HEK293 (cell line): ENCODE measurements around the gene ARHGAP10.

Source experiments
- CTCF ChIA-PET: fragments of 350-600 bp; formaldehyde crosslinking; extraction: SDS; loops from one replicate; lab custom pipeline; 2021; ENCODE audit warnings: antibody characterized with exemption; lab: Yijun Ruan, JAX
- POLR2A ChIA-PET: fragments of 300-600 bp; formaldehyde crosslinking; extraction: SDS; loops from one replicate; lab custom pipeline; 2020; ENCODE audit warnings: antibody characterized with exemption, inconsistent platforms; lab: Yijun Ruan, JAX
- H3K27ac ChIP-seq: fragments of 200-500 bp; sonication (Bioruptor generic); 2 replicates; pipeline ENCODE4 v1.5.1; 2014; ENCODE audit warnings: low read depth, low read length, control low read depth, inconsistent platforms; ENCODE audit errors: extremely low read depth
- H3K36me3 ChIP-seq, 2 experiments: fragments of 200-500 bp in 1 of 2; sonication (Bioruptor generic) in 1 of 2; 1 replicate in 1 of 2; 2 replicates in 1 of 2; pipeline ENCODE4 v1.5.1; 2014 to 2017; ENCODE audit warnings: inconsistent platforms in 2 of 2, low read length in 2 of 2; ENCODE audit not compliant: control insufficient read depth in 2 of 2, insufficient read depth in 1 of 2
- H3K4me1 ChIP-seq: fragments of 200-500 bp; sonication (Bioruptor generic); 2 replicates; pipeline ENCODE4 v1.5.1; 2014; ENCODE audit warnings: mild to moderate bottlenecking, low read length, inconsistent platforms; ENCODE audit not compliant: control insufficient read depth, insufficient read depth
- H3K4me3 ChIP-seq: 2 replicates; pipeline ENCODE4 v1.5.1; 2011; ENCODE audit warnings: low read depth, mild to moderate bottlenecking, control low read depth, low read length, moderate library complexity
- H3K9me3 ChIP-seq: fragments of 200-500 bp; sonication (Bioruptor generic); 2 replicates; pipeline ENCODE4 v1.5.1; 2014; ENCODE audit warnings: low read depth, low read length, inconsistent platforms; ENCODE audit not compliant: control insufficient read depth, insufficient read depth
- BCL11B ChIP-seq: fragments of 450-650 bp; formaldehyde crosslinking; IDR thresholded peaks from 2 replicates; pipeline ENCODE4 v1.5.1; 2016; ENCODE audit warnings: low read depth, missing biosample characterization, missing genetic modification characterization
- GLIS2 ChIP-seq: fragments of 450-650 bp; formaldehyde crosslinking; IDR thresholded peaks from 2 replicates; pipeline ENCODE4 v1.5.1; 2016; ENCODE audit warnings: missing biosample characterization, missing genetic modification characterization
- KLF7 ChIP-seq: fragments of 450-650 bp; formaldehyde crosslinking; IDR thresholded peaks from 2 replicates; pipeline ENCODE4 v1.5.1; 2016; ENCODE audit warnings: missing biosample characterization, missing genetic modification characterization, borderline replicate concordance
- KLF8 ChIP-seq: fragments of 450-650 bp; formaldehyde crosslinking; IDR thresholded peaks from 2 replicates; pipeline ENCODE4 v1.5.1; 2016; ENCODE audit warnings: missing biosample characterization, missing genetic modification characterization
- PATZ1 ChIP-seq: fragments of 450-650 bp; formaldehyde crosslinking; IDR thresholded peaks from 2 replicates; pipeline ENCODE4 v1.5.1; 2016; ENCODE audit warnings: missing biosample characterization, missing genetic modification characterization
- SP2 ChIP-seq: fragments of 450-650 bp; formaldehyde crosslinking; IDR thresholded peaks from 2 replicates; pipeline ENCODE4 v1.5.1; 2016; ENCODE audit warnings: missing biosample characterization, missing genetic modification characterization
- ZBTB20 ChIP-seq: fragments of 450-650 bp; formaldehyde crosslinking; IDR thresholded peaks from 2 replicates; pipeline ENCODE4 v1.5.1; 2016; ENCODE audit warnings: missing biosample characterization, missing genetic modification characterization
- ZBTB26 ChIP-seq: fragments of 450-650 bp; formaldehyde crosslinking; optimal IDR thresholded peaks from 2 replicates; pipeline ENCODE3; 2016; ENCODE audit warnings: missing biosample characterization, mild to moderate bottlenecking, missing genetic modification characterization
- ZBTB48 ChIP-seq: fragments of 450-650 bp; formaldehyde crosslinking; IDR thresholded peaks from 2 replicates; pipeline ENCODE4 v1.5.1; 2016; ENCODE audit warnings: missing biosample characterization, missing genetic modification characterization
- ZBTB8A ChIP-seq: fragments of 450-650 bp; formaldehyde crosslinking; IDR thresholded peaks from 2 replicates; pipeline ENCODE4 v1.5.1; 2016; ENCODE audit warnings: missing biosample characterization, missing genetic modification characterization
- ZFP69B ChIP-seq: fragments of 450-650 bp; formaldehyde crosslinking; IDR thresholded peaks from 2 replicates; pipeline ENCODE4 v1.5.1; 2016; ENCODE audit warnings: missing biosample characterization, missing genetic modification characterization
- ZIC2 ChIP-seq: fragments of 450-650 bp; formaldehyde crosslinking; IDR thresholded peaks from 2 replicates; pipeline ENCODE4 v1.5.1; 2016; ENCODE audit warnings: missing biosample characterization, missing genetic modification characterization
- ZNF394 ChIP-seq: fragments of 450-650 bp; formaldehyde crosslinking; IDR thresholded peaks from 2 replicates; pipeline ENCODE4 v1.5.1; 2016; ENCODE audit warnings: missing biosample characterization, missing genetic modification characterization, mild to moderate bottlenecking, moderate library complexity, borderline replicate concordance
- ZNF416 ChIP-seq: fragments of 450-650 bp; formaldehyde crosslinking; IDR thresholded peaks from 2 replicates; pipeline ENCODE4 v1.5.1; 2016; ENCODE audit warnings: missing biosample characterization, missing genetic modification characterization
- ZNF501 ChIP-seq: fragments of 450-650 bp; formaldehyde crosslinking; IDR thresholded peaks from 2 replicates; pipeline ENCODE4 v1.5.1; 2016; ENCODE audit warnings: missing biosample characterization, missing genetic modification characterization
- ZNF670 ChIP-seq: fragments of 450-650 bp; formaldehyde crosslinking; IDR thresholded peaks from 2 replicates; pipeline ENCODE4 v1.5.1; 2016; ENCODE audit warnings: missing biosample characterization, missing genetic modification characterization, low read depth
- ZNF701 ChIP-seq: fragments of 450-650 bp; formaldehyde crosslinking; IDR thresholded peaks from 2 replicates; pipeline ENCODE4 v1.5.1; 2016; ENCODE audit warnings: missing biosample characterization, missing genetic modification characterization
- ZNF704 ChIP-seq: fragments of 450-650 bp; formaldehyde crosslinking; IDR thresholded peaks from 2 replicates; pipeline ENCODE4 v1.5.1; 2016; ENCODE audit warnings: missing biosample characterization, missing genetic modification characterization
- ZNF791 ChIP-seq: fragments of 450-650 bp; formaldehyde crosslinking; IDR thresholded peaks from 2 replicates; pipeline ENCODE4 v1.5.1; 2016; ENCODE audit warnings: missing biosample characterization, missing genetic modification characterization
- ZNF792 ChIP-seq: fragments of 450-650 bp; formaldehyde crosslinking; IDR thresholded peaks from 2 replicates; pipeline ENCODE4 v1.5.1; 2016; ENCODE audit warnings: missing biosample characterization, missing genetic modification characterization
- ZNF843 ChIP-seq: fragments of 450-650 bp; formaldehyde crosslinking; IDR thresholded peaks from 2 replicates; pipeline ENCODE4 v1.5.1; 2016; ENCODE audit warnings: missing biosample characterization, missing genetic modification characterization
- ZSCAN30 ChIP-seq: fragments of 450-650 bp; IDR thresholded peaks from 2 replicates; pipeline ENCODE4 v1.5.1; 2018; ENCODE audit warnings: missing biosample characterization, mild to moderate bottlenecking, missing genetic modification characterization, moderate library complexity
- ZXDB ChIP-seq: fragments of 450-650 bp; formaldehyde crosslinking; IDR thresholded peaks from 2 replicates; pipeline ENCODE4 v1.5.1; 2016; ENCODE audit warnings: missing biosample characterization, missing genetic modification characterization
- TF ChIP-seq, protein P1 (sequence below): fragments of 450-650 bp; formaldehyde crosslinking; IDR thresholded peaks from 2 replicates; pipeline ENCODE4 v1.5.1; 2016; ENCODE audit warnings: missing biosample characterization, missing genetic modification characterization
- TF ChIP-seq, protein P2 (sequence below): fragments of 450-650 bp; formaldehyde crosslinking; IDR thresholded peaks from 2 replicates; pipeline ENCODE4 v1.5.1; 2016; ENCODE audit warnings: missing biosample characterization, missing genetic modification characterization
- TF ChIP-seq, protein P3 (sequence below): fragments of 450-650 bp; formaldehyde crosslinking; IDR thresholded peaks from 2 replicates; pipeline ENCODE4 v1.5.1; 2016; ENCODE audit warnings: missing biosample characterization, missing genetic modification characterization

Gene ARHGAP10

GRCh38 chr4:147730333-147730732, 1.6 kb upstream of the ARHGAP10 start (continued):
- TF ChIP-seq ZNF670 (tag by site-specific recombination) = no peak

DNA sequence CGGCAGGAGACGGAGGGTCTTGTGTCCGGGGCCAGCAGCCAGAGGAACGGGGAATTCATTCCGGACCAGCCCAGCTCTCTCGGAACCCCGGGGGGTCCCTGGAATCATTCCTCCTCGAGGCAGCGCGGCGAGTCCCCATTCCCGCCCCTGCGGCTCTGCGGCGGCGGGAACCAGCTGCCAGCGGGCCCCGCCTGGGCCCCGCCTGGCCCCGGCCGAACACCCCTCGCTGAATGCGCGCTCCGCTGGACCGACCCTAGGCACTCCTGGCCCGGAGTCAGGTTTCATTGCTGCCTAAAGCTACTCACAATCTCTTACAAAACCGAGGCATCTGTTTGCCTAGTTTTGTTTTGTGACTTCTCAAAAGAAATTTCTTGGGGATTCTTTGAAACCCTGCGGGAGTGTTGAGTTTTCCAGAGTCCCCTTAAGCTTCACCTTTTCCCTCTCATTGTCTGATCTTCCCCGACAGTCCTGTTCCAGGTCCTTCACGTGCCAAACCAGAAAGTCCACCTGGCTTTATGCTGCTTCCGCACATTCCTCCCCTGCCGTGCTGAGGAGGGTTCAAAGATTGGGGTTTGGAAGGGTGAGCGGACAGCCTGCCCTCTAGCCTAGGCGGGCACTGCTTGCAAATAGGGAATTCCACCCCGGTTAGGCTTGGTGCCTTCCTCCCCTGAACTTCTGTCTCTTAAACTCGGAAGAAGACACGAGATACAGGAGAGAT, 789 bp downstream of the ARHGAP10 start:
- H3K27ac ChIP-seq = peak overlapping the region; percentile 97
- ChIA-PET CTCF (interaction anchor here (0.5 to 3.0 kb wide), 8 partner anchors 33 to 217 kb away, joined by 3 to 10 read pairs (median 4); no protein-coding TSS in a partner anchor), POLR2A (interaction anchor here (0.7 to 2.6 kb wide), 6 partner anchors 37 to 115 kb away, joined by 3 to 9 read pairs (median 3); partner anchors contain the start of gene TMEM184C)
- H3K4me3 ChIP-seq = peak overlapping the region; percentile 58
- H3K9me3 ChIP-seq = no peaks in the 10 kb centered on the region
- peaks cover 16% of the 10 kb centered on the region for H3K4me1 ChIP-seq
- H3K36me3 ChIP-seq = no peaks in the 10 kb centered on the region
- TF ChIP-seq, protein P1, sequence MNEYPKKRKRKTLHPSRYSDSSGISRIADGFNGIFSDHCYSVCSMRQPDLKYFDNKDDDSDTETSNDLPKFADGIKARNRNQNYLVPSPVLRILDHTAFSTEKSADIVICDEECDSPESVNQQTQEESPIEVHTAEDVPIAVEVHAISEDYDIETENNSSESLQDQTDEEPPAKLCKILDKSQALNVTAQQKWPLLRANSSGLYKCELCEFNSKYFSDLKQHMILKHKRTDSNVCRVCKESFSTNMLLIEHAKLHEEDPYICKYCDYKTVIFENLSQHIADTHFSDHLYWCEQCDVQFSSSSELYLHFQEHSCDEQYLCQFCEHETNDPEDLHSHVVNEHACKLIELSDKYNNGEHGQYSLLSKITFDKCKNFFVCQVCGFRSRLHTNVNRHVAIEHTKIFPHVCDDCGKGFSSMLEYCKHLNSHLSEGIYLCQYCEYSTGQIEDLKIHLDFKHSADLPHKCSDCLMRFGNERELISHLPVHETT (tag by site-specific recombination) = no peak
- peak; percentile 83; the same call in 1 of the 2 replicates for TF ChIP-seq ZBTB20
- no peak for TF ChIP-seq ZNF792 (tag by site-specific recombination)
- peak; percentile 27; the same call in 1 of the 2 replicates for TF ChIP-seq ZBTB8A (tag by site-specific recombination)
- TF ChIP-seq ZBTB26 (tag by site-specific recombination) = peak; percentile 50
- TF ChIP-seq ZNF501 = peak; percentile 54
- TF ChIP-seq ZSCAN30 = peak; percentile 16; the same call in 1 of the 2 replicates
- TF ChIP-seq, protein P2, sequence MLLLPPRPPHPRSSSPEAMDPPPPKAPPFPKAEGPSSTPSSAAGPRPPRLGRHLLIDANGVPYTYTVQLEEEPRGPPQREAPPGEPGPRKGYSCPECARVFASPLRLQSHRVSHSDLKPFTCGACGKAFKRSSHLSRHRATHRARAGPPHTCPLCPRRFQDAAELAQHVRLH = no peak
- TF ChIP-seq ZIC2 (tag by site-specific recombination) = peak; percentile 29; the same call in 1 of the 2 replicates
- TF ChIP-seq, protein P3, sequence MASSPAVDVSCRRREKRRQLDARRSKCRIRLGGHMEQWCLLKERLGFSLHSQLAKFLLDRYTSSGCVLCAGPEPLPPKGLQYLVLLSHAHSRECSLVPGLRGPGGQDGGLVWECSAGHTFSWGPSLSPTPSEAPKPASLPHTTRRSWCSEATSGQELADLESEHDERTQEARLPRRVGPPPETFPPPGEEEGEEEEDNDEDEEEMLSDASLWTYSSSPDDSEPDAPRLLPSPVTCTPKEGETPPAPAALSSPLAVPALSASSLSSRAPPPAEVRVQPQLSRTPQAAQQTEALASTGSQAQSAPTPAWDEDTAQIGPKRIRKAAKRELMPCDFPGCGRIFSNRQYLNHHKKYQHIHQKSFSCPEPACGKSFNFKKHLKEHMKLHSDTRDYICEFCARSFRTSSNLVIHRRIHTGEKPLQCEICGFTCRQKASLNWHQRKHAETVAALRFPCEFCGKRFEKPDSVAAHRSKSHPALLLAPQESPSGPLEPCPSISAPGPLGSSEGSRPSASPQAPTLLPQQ (tag by site-specific recombination) = peak; percentile 92
- TF ChIP-seq ZNF791 (tag by site-specific recombination) = no peak
- TF ChIP-seq BCL11B (tag by site-specific recombination) = no peak
- TF ChIP-seq ZFP69B (tag by site-specific recombination) = peak; percentile 87
- no peak for TF ChIP-seq ZNF416 (tag by site-specific recombination)
- 0 out of 2 replicates have a peak, but pooled peaks have one; percentile 17 for TF ChIP-seq ZNF394 (tag by site-specific recombination)
- TF ChIP-seq ZXDB = peak; percentile 75
- TF ChIP-seq GLIS2 (tag by site-specific recombination) = peak; percentile 46; the same call in 1 of the 2 replicates
- TF ChIP-seq KLF8 (tag by site-specific recombination) = peak; percentile 77; the same call in 1 of the 2 replicates
- TF ChIP-seq SP2 = peak; percentile 21; the same call in 1 of the 2 replicates
- TF ChIP-seq ZBTB48 (tag by site-specific recombination) = 0 out of 2 replicates have a peak, but pooled peaks have one; percentile 23
- TF ChIP-seq ZNF704 (tag by site-specific recombination) = no peak
- TF ChIP-seq ZNF843 (tag by site-specific recombination) = no peak
- TF ChIP-seq KLF7 = no peak
- no peak for TF ChIP-seq ZNF701 (tag by site-specific recombination)
- peak; percentile 55; the same call in 1 of the 2 replicates for TF ChIP-seq PATZ1
